ENCODE results near the gene CNTN5. TPM values are rescaled to one million over a fixed set of nuclear protein-coding genes. Genes with fewer than 3 reads are reported as not detected.

CNTN5 gene
- total and polyA plus RNA-seq, 7 donors, result under 0.01 to 0.46 TPM; not detected in 5

- Histone ChIP-seq H3K27me3 (ENCODE audit: insufficient read depth in 3 of 3, low read length in 2 of 3) (no peaks in the 10 kb centered on the region), H3K9me3 (no peaks in the 10 kb centered on the region), H3K27ac (no peak overlapping the region), H3K4me3 (no peak overlapping the region), H3K4me1 (no peaks in the 10 kb centered on the region), H3K36me3 (ENCODE audit: insufficient read depth in 1 of 2, low read depth in 1 of 2) (no peaks in the 10 kb centered on the region)
- no peak for ATAC-seq
- intact Hi-C loops (cut with DNase I), result no loop called here
- no peak for TF ChIP-seq CTCF (IDR thresholded peaks at IDR 0.05)
- DNase-seq, result no peak
These were observed 155.7 kb downstream of the CNTN5 start for GRCh38 chr11:99176430-99176829.

- Histone ChIP-seq H3K27me3 (ENCODE audit: insufficient read depth in 3 of 3, low read length in 2 of 3) (no peaks in the 10 kb centered on the region), H3K4me3 (no peak overlapping the region), H3K27ac (no peak overlapping the region), H3K9me3 (no peaks in the 10 kb centered on the region), H3K4me1 (no peaks in the 10 kb centered on the region), H3K36me3 (ENCODE audit: insufficient read depth in 1 of 2, low read depth in 1 of 2) (no peaks in the 10 kb centered on the region)
- 57 to 69% (median 60%) methylated on average over 2 of the region's 2 CpGs for WGBS, 3 donors
- intact Hi-C loops (cut with DNase I), result no loop called here
- TF ChIP-seq CTCF (IDR thresholded peaks at IDR 0.05), result no peak
- no peak for DNase-seq
- ATAC-seq, result no peak
These were observed 156.7 kb downstream of the CNTN5 start for GRCh38 chr11:99177446-99177845.

GRCh38 chr11:99184146-99184545, 163.4 kb downstream of the CNTN5 start:
- H3K4me1 ChIP-seq, result no peaks in the 10 kb centered on the region
- no peaks in the 10 kb centered on the region for H3K27me3 ChIP-seq (ENCODE audit: insufficient read depth in 3 of 3, low read length in 2 of 3)
- no peak overlapping the region for H3K4me3 ChIP-seq
- H3K9me3 ChIP-seq, result no peaks in the 10 kb centered on the region
- H3K27ac ChIP-seq, result no peak overlapping the region
- TF ChIP-seq CTCF (IDR thresholded peaks at IDR 0.05), result no peak
- H3K36me3 ChIP-seq (ENCODE audit: insufficient read depth in 1 of 2, low read depth in 1 of 2), result no peaks in the 10 kb centered on the region
- DNase-seq, result no peak
- no peak for ATAC-seq
- intact Hi-C loops (cut with DNase I), result no loop called here

- no peak for TF ChIP-seq CTCF (IDR thresholded peaks at IDR 0.05)
- Histone ChIP-seq H3K4me1 (no peaks in the 10 kb centered on the region), H3K36me3 (ENCODE audit: insufficient read depth in 1 of 2, low read depth in 1 of 2) (no peaks in the 10 kb centered on the region), H3K27me3 (ENCODE audit: insufficient read depth in 3 of 3, low read length in 2 of 3) (no peaks in the 10 kb centered on the region), H3K4me3 (no peak overlapping the region), H3K27ac (no peak overlapping the region), H3K9me3 (no peaks in the 10 kb centered on the region)
- intact Hi-C loops (cut with DNase I), result no loop called here
- no peak for ATAC-seq
- DNase-seq, result no peak
- WGBS, 3 donors, result 71 to 80% (median 71%) methylated on average over 2 of the region's 2 CpGs
These were observed 167.5 kb downstream of the CNTN5 start for GRCh38 chr11:99188221-99188620.

- no peak for DNase-seq
- Histone ChIP-seq H3K9me3 (no peaks in the 10 kb centered on the region), H3K27me3 (ENCODE audit: insufficient read depth in 3 of 3, low read length in 2 of 3) (no peaks in the 10 kb centered on the region), H3K27ac (no peak overlapping the region), H3K36me3 (ENCODE audit: insufficient read depth in 1 of 2, low read depth in 1 of 2) (no peaks in the 10 kb centered on the region), H3K4me3 (no peak overlapping the region), H3K4me1 (no peaks in the 10 kb centered on the region)
- intact Hi-C loops (cut with DNase I), result no loop called here
- WGBS, 3 donors, result 75 to 85% (median 84%) methylated on average over 1 of the region's 1 CpG
- TF ChIP-seq CTCF (IDR thresholded peaks at IDR 0.05), result no peak
- ATAC-seq, result no peak
These were observed 172.0 kb downstream of the CNTN5 start for GRCh38 chr11:99192716-99193115.

Measured in psoas muscle (tissue), 8 donors.